ENCODE measurements around the gene MILR1. TPM values are rescaled to one million over a fixed set of nuclear protein-coding genes. Genes with fewer than 3 reads are reported as not detected.

Gene MILR1
- total RNA-seq, 1 experiment from 2014 or later: 13.3 TPM

DNA sequence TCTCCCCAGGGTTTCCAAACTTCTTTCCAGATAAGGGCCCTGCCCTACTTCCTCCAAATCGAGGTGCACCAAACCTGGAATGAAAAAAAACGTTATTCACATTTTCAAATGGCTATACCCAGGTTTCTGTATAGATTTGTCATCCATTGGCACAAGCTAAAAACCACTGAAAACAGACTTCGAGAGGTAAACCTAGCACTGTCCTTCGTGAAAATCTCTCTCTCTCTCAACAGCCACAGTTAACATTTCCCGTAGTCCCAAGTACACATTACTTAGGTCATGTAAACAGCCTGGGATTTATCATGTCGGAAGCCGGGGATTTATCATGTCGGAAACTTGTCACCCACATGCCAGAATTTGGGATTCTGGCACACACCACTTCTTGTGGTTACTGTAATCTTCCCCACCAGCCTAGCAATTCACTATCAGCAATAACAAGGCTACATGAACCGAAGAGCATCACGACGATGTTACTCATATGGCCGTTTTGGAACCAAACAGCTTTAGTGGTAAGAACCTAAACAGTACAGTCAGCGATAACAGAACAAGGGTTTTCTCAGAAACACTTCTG, 55.9 kb downstream of the MILR1 start:
- H3K9me2 ChIP-seq (replicated peaks; ENCODE audit: low read length): no peaks in the 10 kb centered on the region
- H3F3A ChIP-seq (ENCODE audit: low read length, unreplicated experiment): peaks cover 36% of the 10 kb centered on the region
- peak overlapping the region; percentile 77; the same call in 1 of the 2 replicates for H3K27ac ChIP-seq (ENCODE audit: low read length)
- H4K20me1 ChIP-seq (ENCODE audit: low read length): peaks cover 75% of the 10 kb centered on the region
- intact Hi-C loops (cut with micrococcal nuclease): loop anchor here (5.0 kb wide), 1 partner anchor 142 kb away; no protein-coding TSS in a partner anchor
- POLR2A ChIA-PET (ENCODE audit: unreplicated experiment): interaction anchor here (0.6 to 2.4 kb wide), 4 partner anchors 8 to 179 kb away, joined by 3 to 50 read pairs (median 4); partner anchors contain the start of gene POLG2
- no peaks in the 10 kb centered on the region for H3K27me3 ChIP-seq (ENCODE audit: low read length)
- peak overlapping the region; percentile 97 for H3K9ac ChIP-seq (ENCODE audit: low read length)
- H3K4me2 ChIP-seq (ENCODE audit: low read length): peak overlapping the region; percentile 86
- peaks cover 64% of the 10 kb centered on the region for H3K36me3 ChIP-seq (ENCODE audit: low read depth, low read length)
- CTCF ChIA-PET: interaction anchor here (0.6 kb wide), 1 partner anchor 722 kb away, joined by 3 read pairs; no protein-coding TSS in a partner anchor
- H3K9me3 ChIP-seq (ENCODE audit: low read length): no peaks in the 10 kb centered on the region
- H3K4me3 ChIP-seq (ENCODE audit: low read length): peak overlapping the region; percentile 86
- H3K4me1 ChIP-seq (ENCODE audit: insufficient read depth, low read length): peaks cover 54% of the 10 kb centered on the region
- peak; percentile 31 for DNase-seq
- BruUV-seq (replicated peaks): no TSS peak
- TF ChIP-seq EZH2 (IDR thresholded peaks at IDR 0.05; ENCODE audit: low read length, unreplicated experiment) (no peak), CTCF (conservative IDR thresholded peaks at IDR 0.05; ENCODE audit: low read depth, low read length) (no peak), EZH2phosphoT487 (IDR thresholded peaks at IDR 0.05; ENCODE audit: borderline replicate concordance, low read length) (no peak)
- H2AFZ ChIP-seq (ENCODE audit: low read length): no peak overlapping the region
- no peak for ATAC-seq
- peaks cover 93% of the 10 kb centered on the region for H3K79me2 ChIP-seq (ENCODE audit: low read length)

DNA sequence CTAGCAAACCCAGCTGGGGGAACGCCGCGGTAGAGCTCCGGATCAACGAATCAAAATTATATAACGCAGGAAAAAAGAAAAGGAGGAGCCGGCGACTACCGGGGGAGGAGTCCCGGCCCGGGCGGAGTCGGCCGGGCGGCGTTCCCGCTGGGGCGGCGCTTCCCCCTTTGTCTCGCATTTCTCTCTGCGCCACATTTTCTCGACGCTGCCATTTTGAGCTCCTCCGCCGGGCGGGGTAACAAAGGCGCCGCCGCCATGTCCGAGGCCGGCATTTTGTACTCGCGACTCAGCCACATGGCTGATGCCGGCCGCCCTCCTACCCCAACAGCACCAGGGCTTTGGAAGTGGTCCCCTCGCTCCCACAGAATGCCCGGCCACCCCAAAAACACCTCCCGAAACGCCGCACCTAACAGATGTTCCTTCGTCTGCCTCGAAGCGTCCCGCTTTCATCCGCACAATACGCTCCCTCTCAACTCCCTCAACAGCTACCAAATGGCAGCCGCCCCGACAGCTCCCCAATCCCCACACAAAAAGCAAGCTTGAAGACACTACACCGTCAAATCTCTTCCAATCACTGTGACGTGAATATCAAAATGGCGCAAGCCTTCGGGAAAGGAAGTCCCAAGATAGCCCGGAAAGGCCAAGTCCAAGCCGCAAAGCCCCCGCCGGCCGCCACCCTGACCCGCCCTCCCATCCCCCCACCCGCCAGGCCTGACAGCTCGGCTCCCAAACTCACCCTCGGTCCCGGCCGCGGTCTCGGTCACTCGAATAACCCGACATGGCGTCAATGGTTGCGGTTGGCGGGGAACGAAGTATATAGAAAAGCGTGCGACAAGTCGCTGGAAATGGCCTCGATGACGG, 56.7 kb downstream of the MILR1 start:
- Histone ChIP-seq H3K36me3 (ENCODE audit: low read depth, low read length) (peaks cover 62% of the 10 kb centered on the region), H3K27me3 (ENCODE audit: low read length) (no peaks in the 10 kb centered on the region), H3K4me3 (ENCODE audit: low read length) (peak overlapping the region; percentile 86), H3K9me3 (ENCODE audit: low read length) (no peaks in the 10 kb centered on the region), H3K9ac (ENCODE audit: low read length) (peak overlapping the region; percentile 97), H3K9me2 (replicated peaks; ENCODE audit: low read length) (no peaks in the 10 kb centered on the region), H3K79me2 (ENCODE audit: low read length) (peaks cover 94% of the 10 kb centered on the region), H4K20me1 (ENCODE audit: low read length) (peaks cover 68% of the 10 kb centered on the region), H3K27ac (ENCODE audit: low read length) (peak overlapping the region; percentile 90), H3F3A (ENCODE audit: low read length, unreplicated experiment) (peaks cover 28% of the 10 kb centered on the region), H2AFZ (ENCODE audit: low read length) (no peak overlapping the region), H3K4me1 (ENCODE audit: insufficient read depth, low read length) (peaks cover 47% of the 10 kb centered on the region), H3K4me2 (ENCODE audit: low read length) (peak overlapping the region; percentile 91)
- TSS peak; percentile 25 for BruUV-seq (replicated peaks)
- CTCF ChIA-PET: interaction anchor here (0.6 kb wide), 1 partner anchor 722 kb away, joined by 3 read pairs; no protein-coding TSS in a partner anchor
- DNase-seq: peak; percentile 85
- intact Hi-C loops (cut with micrococcal nuclease): loop anchor here (1.0 to 5.0 kb wide), 2 partner anchors 8 to 142 kb away; partner anchors contain the start of gene POLG2
- POLR2A ChIA-PET (ENCODE audit: unreplicated experiment): interaction anchor here (0.6 to 2.4 kb wide), 6 partner anchors 9 to 488 kb away, joined by 3 to 50 read pairs (median 4); partner anchors contain the start of gene POLG2
- TF ChIP-seq CTCF (conservative IDR thresholded peaks at IDR 0.05; ENCODE audit: low read depth, low read length): no peak
- TF ChIP-seq EZH2 (IDR thresholded peaks at IDR 0.05; ENCODE audit: low read length, unreplicated experiment): no peak
- no peak for TF ChIP-seq EZH2phosphoT487 (IDR thresholded peaks at IDR 0.05; ENCODE audit: borderline replicate concordance, low read length)
- ATAC-seq: peak; percentile 30
